ENCODE data around the gene ATP6V1E1. TPM values are rescaled to one million over a fixed set of nuclear protein-coding genes. Genes with fewer than 3 reads are reported as not detected.
A peak's percentile ranks its signal among the peaks of the same experiment; 100 is the strongest.

Gene ATP6V1E1
- total RNA-seq, 2 donors from 2014 or later = 129 to 144 TPM

- Histone ChIP-seq H3K9me3 (ENCODE audit: control insufficient read depth, low read length) (no peaks in the 10 kb centered on the region), H3K4me1 (ENCODE audit: control insufficient read depth, insufficient read depth, low read length) (peaks cover 8% of the 10 kb centered on the region), H3K9ac (ENCODE audit: extremely low read depth, low read length, poor library complexity, severe bottlenecking) (no peak overlapping the region), H3K27ac (ENCODE audit: low read depth, low read length) (no peak overlapping the region), H3K27me3 (ENCODE audit: control insufficient read depth, insufficient read depth, low read length, poor library complexity, severe bottlenecking) (no peaks in the 10 kb centered on the region), H3K36me3 (ENCODE audit: control insufficient read depth, insufficient read depth, low read length) (no peaks in the 10 kb centered on the region), H3K4me3 (ENCODE audit: low read length) (no peak overlapping the region)
- no peaks in the 10 kb centered on the region for H3K27me3 Mint-ChIP-seq (ENCODE audit: insufficient read depth)
- DNase-seq = no peak
- no peak for TF ChIP-seq CTCF (conservative IDR thresholded peaks at IDR 0.05)
- no peak overlapping the region for H3K27ac Mint-ChIP-seq
- H3K36me3 Mint-ChIP-seq (ENCODE audit: low read depth) = no peaks in the 10 kb centered on the region
- no peaks in the 10 kb centered on the region for H3K9me3 Mint-ChIP-seq
- H3K4me1 Mint-ChIP-seq = peaks cover 34% of the 10 kb centered on the region
- 71 to 93% methylated on average over 2 to 4 of the region's 5 CpGs for WGBS, 2 experiments (ENCODE audit: insufficient coverage in 1 of 2, insufficient read length in 1 of 2)
- no peak overlapping the region for H3K4me3 Mint-ChIP-seq
These were observed 53.4 kb downstream of the ATP6V1E1 start for GRCh38 chr22:17575151-17575550.

GRCh38 chr22:17570851-17571631 lies 57.5 kb downstream of the ATP6V1E1 start:
- no peaks in the 10 kb centered on the region for H3K27me3 Mint-ChIP-seq (ENCODE audit: insufficient read depth)
- peak; percentile 59 for DNase-seq
- WGBS, 2 experiments (ENCODE audit: insufficient coverage in 1 of 2, insufficient read length in 1 of 2) = 88 to 90% methylated on average over 21 of the region's 21 CpGs
- no peak for TF ChIP-seq CTCF (conservative IDR thresholded peaks at IDR 0.05)
- Histone ChIP-seq H3K27me3 (ENCODE audit: control insufficient read depth, insufficient read depth, low read length, poor library complexity, severe bottlenecking) (no peaks in the 10 kb centered on the region), H3K9ac (ENCODE audit: extremely low read depth, low read length, poor library complexity, severe bottlenecking) (no peak overlapping the region), H3K4me1 (ENCODE audit: control insufficient read depth, insufficient read depth, low read length) (no peaks in the 10 kb centered on the region), H3K9me3 (ENCODE audit: control insufficient read depth, low read length) (no peaks in the 10 kb centered on the region), H3K4me3 (ENCODE audit: low read length) (no peak overlapping the region), H3K36me3 (ENCODE audit: control insufficient read depth, insufficient read depth, low read length) (no peaks in the 10 kb centered on the region), H3K27ac (ENCODE audit: low read depth, low read length) (no peak overlapping the region)
- H3K4me3 Mint-ChIP-seq = no peak overlapping the region
- peaks cover 26% of the 10 kb centered on the region for H3K4me1 Mint-ChIP-seq
- H3K9me3 Mint-ChIP-seq = no peaks in the 10 kb centered on the region
- H3K27ac Mint-ChIP-seq = peak overlapping the region; percentile 1
- H3K36me3 Mint-ChIP-seq (ENCODE audit: low read depth) = peaks cover 1% of the 10 kb centered on the region

- Histone ChIP-seq H3K9me3 (ENCODE audit: control insufficient read depth, low read length) (no peaks in the 10 kb centered on the region), H3K36me3 (ENCODE audit: control insufficient read depth, insufficient read depth, low read length) (no peaks in the 10 kb centered on the region), H3K27me3 (ENCODE audit: control insufficient read depth, insufficient read depth, low read length, poor library complexity, severe bottlenecking) (no peaks in the 10 kb centered on the region), H3K4me3 (ENCODE audit: low read length) (no peak overlapping the region), H3K9ac (ENCODE audit: extremely low read depth, low read length, poor library complexity, severe bottlenecking) (no peak overlapping the region), H3K4me1 (ENCODE audit: control insufficient read depth, insufficient read depth, low read length) (no peaks in the 10 kb centered on the region), H3K27ac (ENCODE audit: low read depth, low read length) (no peak overlapping the region)
- H3K27ac Mint-ChIP-seq = peak overlapping the region; percentile 21
- H3K27me3 Mint-ChIP-seq (ENCODE audit: insufficient read depth) = no peaks in the 10 kb centered on the region
- H3K36me3 Mint-ChIP-seq (ENCODE audit: low read depth) = peaks cover 4% of the 10 kb centered on the region
- peak; percentile 75 for DNase-seq
- no peak overlapping the region for H3K4me3 Mint-ChIP-seq
- H3K9me3 Mint-ChIP-seq = no peaks in the 10 kb centered on the region
- 79 to 84% methylated on average over 8 of the region's 8 CpGs for WGBS, 2 experiments (ENCODE audit: insufficient coverage in 1 of 2, insufficient read length in 1 of 2)
- H3K4me1 Mint-ChIP-seq = peaks cover 22% of the 10 kb centered on the region
- no peak for TF ChIP-seq CTCF (conservative IDR thresholded peaks at IDR 0.05)
These were observed 58.5 kb downstream of the ATP6V1E1 start for GRCh38 chr22:17569971-17570511.

Data from endodermal cell (in vitro differentiated cells).